Left ventricle myocardium inferior (tissue), 1 donor: Measurements from ENCODE around the gene MMD. TPM values are rescaled to one million over a fixed set of nuclear protein-coding genes. Genes with fewer than 3 reads are reported as not detected.
A peak's percentile ranks its signal among the peaks of the same experiment; 100 is the strongest.

Experiments
- DNase-seq: peaks from one replicate; pipeline ENCODE4 v3.0.0-alpha.2; 2020
- H3K27ac ChIP-seq: fragments of 200-600 bp; replicated peaks from 2 replicates; pipeline ENCODE4 v1.8.0; 2021
- H3K27me3 ChIP-seq: fragments of 200-600 bp; 2 replicates; pipeline ENCODE4 v1.8.0; 2021; ENCODE audit warnings: low read depth
- H3K36me3 ChIP-seq: fragments of 200-600 bp; 2 replicates; pipeline ENCODE4 v1.8.0; 2021
- H3K4me1 ChIP-seq: fragments of 200-600 bp; 2 replicates; pipeline ENCODE4 v1.8.0; 2021
- H3K4me3 ChIP-seq: fragments of 200-600 bp; 2 replicates; pipeline ENCODE4 v1.8.0; 2021; ENCODE audit warnings: mild to moderate bottlenecking, moderate library complexity
- H3K9me3 ChIP-seq: fragments of 200-600 bp; replicated peaks from 2 replicates; pipeline ENCODE4 v1.8.0; 2021
- CTCF ChIP-seq: fragments of 200-600 bp; IDR thresholded peaks from 2 replicates; pipeline ENCODE4 v1.8.0; 2021; ENCODE audit warnings: antibody characterized with exemption, mild to moderate bottlenecking, borderline replicate concordance
- intact Hi-C: fragments of 100-400 bp; cut with micrococcal nuclease; formaldehyde crosslinking; loops from one replicate; pipeline ENCODE4 v1.11.0; 2022
- total RNA-seq: library from RNA; stranded (reverse); fragmentation: NEBNext Ultra II Directional; extraction: Animal tissue kit (Norgen Biotek cat#: 25700); gene quantifications from one replicate; pipeline ENCODE4 v1.2.1, GENCODE V29; 2021
- donor health status: DM: no; HTN: yes; CAD: no; lungs with severe emphysema.

Gene MMD
- total RNA-seq, 1 donor from 2014 or later = 9.5 TPM

DNA sequence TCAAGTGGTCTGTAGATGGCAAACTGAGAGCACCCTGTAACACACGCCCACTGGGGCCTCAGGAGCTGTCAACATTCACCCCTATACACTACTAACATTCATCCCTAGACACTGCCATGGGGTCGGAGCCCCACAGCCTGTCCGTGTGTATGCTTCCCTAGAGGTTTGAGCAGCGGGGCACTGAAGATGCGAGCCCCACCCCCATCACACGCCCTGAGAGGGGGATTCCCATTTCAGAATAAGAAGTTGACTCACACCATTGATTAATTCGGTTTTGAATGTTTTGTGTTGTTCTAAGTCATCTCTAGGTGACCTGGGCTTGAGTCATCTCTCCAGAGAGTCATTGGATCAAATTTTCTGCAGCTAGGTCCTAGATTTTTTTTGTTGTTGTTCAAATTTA, 37.3 kb upstream of the MMD start:
- Histone ChIP-seq H3K9me3 (no peaks in the 10 kb centered on the region), H3K36me3 (no peaks in the 10 kb centered on the region), H3K27ac (no peak overlapping the region), H3K4me3 (no peak overlapping the region), H3K27me3 (no peaks in the 10 kb centered on the region), H3K4me1 (no peaks in the 10 kb centered on the region)
- TF ChIP-seq CTCF = no peak
- no peak for DNase-seq
- intact Hi-C loops = no loop called here

DNA sequence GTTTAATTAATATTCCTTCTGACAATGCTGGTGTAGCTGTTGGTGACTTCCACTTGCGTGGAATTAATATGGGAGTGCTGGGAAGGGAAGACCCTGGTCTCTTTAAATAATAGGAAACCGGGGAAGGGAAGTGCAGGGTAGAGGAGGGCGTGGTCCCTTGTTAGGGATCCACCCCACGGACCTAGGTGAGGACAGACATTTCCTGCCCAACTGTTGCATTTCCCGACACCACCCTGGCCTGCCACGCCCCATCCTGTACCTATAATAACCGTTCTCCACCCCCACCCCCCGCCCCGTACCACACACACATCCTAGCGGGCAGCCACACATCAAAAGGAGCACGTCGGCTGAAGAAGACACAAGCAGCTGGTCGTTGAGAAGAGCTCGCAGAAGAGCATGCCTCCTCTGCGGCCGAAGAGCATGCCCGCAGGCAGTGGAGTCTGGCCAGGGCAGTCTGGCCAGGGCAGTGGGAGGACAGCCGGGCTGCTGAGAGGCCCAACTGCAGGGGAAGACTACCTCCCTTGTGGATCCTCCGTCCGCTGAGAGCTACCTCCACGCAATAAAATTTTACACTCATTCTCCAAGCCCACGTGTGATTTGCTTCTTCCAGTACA, 36.8 kb upstream of the MMD start:
- TF ChIP-seq CTCF = no peak
- intact Hi-C loops = no loop called here
- no peaks in the 10 kb centered on the region for H3K27me3 ChIP-seq
- H3K36me3 ChIP-seq = no peaks in the 10 kb centered on the region
- DNase-seq = no peak
- no peak overlapping the region for H3K4me3 ChIP-seq
- no peaks in the 10 kb centered on the region for H3K4me1 ChIP-seq
- peak overlapping the region; percentile 25 for H3K27ac ChIP-seq
- no peaks in the 10 kb centered on the region for H3K9me3 ChIP-seq

GRCh38 chr17:55456307-55457240, 34.9 kb upstream of the MMD start:
- intact Hi-C loops = no loop called here
- Histone ChIP-seq H3K27ac (no peak overlapping the region), H3K4me3 (no peak overlapping the region), H3K27me3 (no peaks in the 10 kb centered on the region), H3K36me3 (no peaks in the 10 kb centered on the region), H3K9me3 (no peaks in the 10 kb centered on the region), H3K4me1 (peaks cover 11% of the 10 kb centered on the region)
- no peak for DNase-seq
- no peak for TF ChIP-seq CTCF

DNA sequence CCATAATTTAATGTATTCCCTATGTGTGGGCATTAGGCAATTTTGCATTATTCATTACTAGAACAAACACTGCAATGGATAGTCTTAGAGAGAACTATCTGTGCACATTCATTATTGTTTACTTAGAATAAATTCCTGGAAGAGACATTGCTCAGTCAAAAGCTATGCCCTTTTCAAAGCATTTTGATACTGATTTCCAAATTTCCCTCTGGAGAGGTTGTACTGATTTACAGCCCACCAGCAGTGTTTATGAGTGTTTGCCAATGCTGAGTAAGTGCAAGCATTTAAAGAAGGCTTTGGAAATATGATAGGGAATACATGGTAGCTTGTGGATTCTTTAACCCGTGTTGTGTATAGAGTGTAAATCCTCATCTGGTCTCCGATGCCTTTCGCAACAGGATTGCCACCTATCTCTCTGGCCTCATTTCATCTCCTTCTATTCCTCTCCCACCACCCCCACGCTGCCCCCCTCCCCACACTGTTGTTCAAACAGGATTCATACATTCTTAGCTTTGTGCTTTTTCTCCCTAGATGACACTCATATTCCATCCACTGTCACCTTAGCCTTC, 33.4 kb upstream of the MMD start:
- Histone ChIP-seq H3K36me3 (no peaks in the 10 kb centered on the region), H3K4me1 (peaks cover 20% of the 10 kb centered on the region), H3K27ac (no peak overlapping the region), H3K4me3 (no peak overlapping the region), H3K9me3 (no peaks in the 10 kb centered on the region), H3K27me3 (no peaks in the 10 kb centered on the region)
- intact Hi-C loops = no loop called here
- no peak for DNase-seq
- no peak for TF ChIP-seq CTCF

- intact Hi-C loops = no loop called here
These were observed 32.4 kb upstream of the MMD start for GRCh38 chr17:55453839-55454557.

More at GRCh38 chr17:55453839-55454557, 32.4 kb upstream of the MMD start:
- TF ChIP-seq CTCF = no peak
- no peaks in the 10 kb centered on the region for H3K9me3 ChIP-seq
- peaks cover 20% of the 10 kb centered on the region for H3K4me1 ChIP-seq
- H3K36me3 ChIP-seq = no peaks in the 10 kb centered on the region
- DNase-seq = no peak
- H3K27me3 ChIP-seq = no peaks in the 10 kb centered on the region
- H3K4me3 ChIP-seq = no peak overlapping the region
- no peak overlapping the region for H3K27ac ChIP-seq
